BE2C (cell line): ENCODE data around the gene PLCH2.

Source experiments
- DNase-seq: peaks from one replicate; pipeline ENCODE4 v3.0.0-alpha.2; 2020
- H3K27me3 ChIP-seq: fragments of 250-450 bp; sonication (Bioruptor Pico); 2 replicates; pipeline ENCODE4 v1.5.1; 2020; ENCODE audit warnings: mild to moderate bottlenecking
- H3K36me3 ChIP-seq: fragments of 250-450 bp; sonication (Bioruptor Pico); 2 replicates; pipeline ENCODE4 v1.5.1; 2020; ENCODE audit warnings: mild to moderate bottlenecking
- H3K4me1 ChIP-seq: fragments of 250-450 bp; sonication (Bioruptor Pico); 2 replicates; pipeline ENCODE4 v1.5.1; 2020
- H3K4me3 ChIP-seq: 2 replicates; pipeline ENCODE4 v1.5.1; 2011; ENCODE audit warnings: low read depth, low read length
- H3K9me3 ChIP-seq: fragments of 250-450 bp; sonication (Bioruptor Pico); 2 replicates; pipeline ENCODE4 v1.5.1; 2020
- TF ChIP-seq, protein P1 (sequence below): IDR thresholded peaks from 2 replicates; pipeline ENCODE4 v1.5.1; 2012; ENCODE audit warnings: mild to moderate bottlenecking, low read depth, low read length

The PLCH2 gene

DNA sequence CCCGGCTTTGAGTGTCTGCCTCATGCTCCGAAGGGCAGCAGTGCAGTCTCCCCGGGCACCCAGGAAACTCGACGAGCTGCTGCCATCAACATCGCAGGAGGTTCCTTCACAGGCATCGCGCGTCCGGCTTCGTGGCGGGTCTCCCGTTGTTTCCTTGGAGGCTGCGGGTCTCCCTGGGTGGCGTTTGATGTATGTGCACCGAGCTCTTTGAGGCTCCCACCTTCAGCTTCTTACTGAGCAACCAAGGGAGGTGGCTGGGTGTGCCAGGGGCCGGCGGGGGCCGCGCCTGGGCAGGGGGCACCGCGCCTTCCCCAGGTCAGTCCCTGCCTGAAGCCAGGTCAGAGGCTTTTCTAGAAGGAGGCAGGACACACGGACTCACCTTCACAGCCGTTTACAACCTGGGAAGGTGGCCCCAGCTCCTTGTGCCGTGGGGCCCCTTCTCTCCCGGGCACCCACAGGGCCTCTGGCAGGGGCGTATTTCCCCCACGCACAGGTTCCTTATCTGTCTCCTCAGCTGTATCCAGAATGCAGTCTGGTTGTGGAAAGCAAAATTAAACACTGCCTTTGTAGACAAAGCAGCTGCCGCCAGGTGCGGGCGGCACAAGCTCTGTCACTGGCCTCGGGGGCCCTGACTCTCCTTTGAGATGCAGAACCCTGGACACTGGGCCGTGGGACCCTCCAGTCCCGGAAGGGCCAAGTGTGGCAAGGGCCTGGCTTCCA, 42.0 kb upstream of the PLCH2 start:
- Histone ChIP-seq H3K4me3 (no peak overlapping the region), H3K4me1 (no peaks in the 10 kb centered on the region), H3K36me3 (no peaks in the 10 kb centered on the region), H3K9me3 (no peaks in the 10 kb centered on the region), H3K27me3 (no peaks in the 10 kb centered on the region)
- no peak for DNase-seq
- TF ChIP-seq, protein P1, sequence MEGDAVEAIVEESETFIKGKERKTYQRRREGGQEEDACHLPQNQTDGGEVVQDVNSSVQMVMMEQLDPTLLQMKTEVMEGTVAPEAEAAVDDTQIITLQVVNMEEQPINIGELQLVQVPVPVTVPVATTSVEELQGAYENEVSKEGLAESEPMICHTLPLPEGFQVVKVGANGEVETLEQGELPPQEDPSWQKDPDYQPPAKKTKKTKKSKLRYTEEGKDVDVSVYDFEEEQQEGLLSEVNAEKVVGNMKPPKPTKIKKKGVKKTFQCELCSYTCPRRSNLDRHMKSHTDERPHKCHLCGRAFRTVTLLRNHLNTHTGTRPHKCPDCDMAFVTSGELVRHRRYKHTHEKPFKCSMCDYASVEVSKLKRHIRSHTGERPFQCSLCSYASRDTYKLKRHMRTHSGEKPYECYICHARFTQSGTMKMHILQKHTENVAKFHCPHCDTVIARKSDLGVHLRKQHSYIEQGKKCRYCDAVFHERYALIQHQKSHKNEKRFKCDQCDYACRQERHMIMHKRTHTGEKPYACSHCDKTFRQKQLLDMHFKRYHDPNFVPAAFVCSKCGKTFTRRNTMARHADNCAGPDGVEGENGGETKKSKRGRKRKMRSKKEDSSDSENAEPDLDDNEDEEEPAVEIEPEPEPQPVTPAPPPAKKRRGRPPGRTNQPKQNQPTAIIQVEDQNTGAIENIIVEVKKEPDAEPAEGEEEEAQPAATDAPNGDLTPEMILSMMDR = no peak

DNA sequence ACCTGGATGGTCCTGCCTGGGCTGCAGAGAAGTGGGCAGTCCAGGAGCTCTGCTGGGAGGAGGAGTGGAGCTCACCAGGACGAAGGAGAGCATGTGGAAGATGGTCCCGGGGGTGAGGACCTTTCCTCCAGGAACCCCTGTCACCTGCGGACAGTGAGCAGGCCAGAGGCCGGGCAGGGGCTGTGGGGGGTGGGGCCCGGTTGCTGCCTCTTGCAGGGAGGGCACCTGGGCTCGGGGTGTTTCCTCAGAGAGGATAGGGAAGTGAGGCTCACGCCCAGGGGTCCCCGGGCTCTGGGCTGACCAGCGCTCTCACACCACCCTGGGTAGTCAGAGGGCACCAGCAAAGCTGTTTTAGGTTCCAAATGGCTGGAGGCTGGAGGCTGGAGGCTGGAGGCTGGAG, 41.0 kb upstream of the PLCH2 start:
- DNase-seq = no peak

DNA sequence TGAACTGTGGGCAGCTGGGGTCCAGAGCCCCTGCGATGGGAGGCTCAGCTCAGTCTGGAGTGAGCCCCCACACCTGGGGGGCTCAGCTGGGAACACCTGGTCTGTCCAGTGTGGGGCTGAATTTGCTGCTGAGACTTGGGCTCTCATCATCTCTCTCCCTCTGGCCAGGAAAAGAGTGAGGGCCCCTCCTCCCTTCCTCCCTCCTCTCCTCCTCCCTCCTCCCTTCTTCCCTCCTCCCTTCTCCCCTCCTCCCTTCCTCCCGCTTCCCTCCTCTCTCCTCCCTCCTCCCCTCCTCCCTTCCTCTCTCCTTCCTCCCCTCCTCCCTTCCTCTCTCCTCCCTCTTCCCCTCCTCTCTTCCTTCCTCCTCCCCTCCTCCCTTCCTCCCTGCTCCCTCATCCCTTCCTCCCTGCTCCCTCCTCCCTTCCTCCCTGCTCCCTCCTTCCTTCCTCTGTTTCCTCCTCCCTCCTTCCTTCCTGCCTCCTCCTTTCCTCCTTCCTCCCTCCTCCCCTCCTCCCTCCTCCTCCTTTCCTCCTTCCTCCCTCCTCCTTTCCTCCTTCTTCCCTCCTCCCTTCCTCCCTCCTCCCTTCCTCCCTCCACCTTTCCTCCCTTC, 40.2 kb upstream of the PLCH2 start:
- no peaks in the 10 kb centered on the region for H3K9me3 ChIP-seq
- TF ChIP-seq, protein P1 = no peak

More for the DNA sequence above, 41.0 kb upstream of the PLCH2 start:
- TF ChIP-seq, protein P1 = no peak
- no peak overlapping the region for H3K4me3 ChIP-seq
- no peaks in the 10 kb centered on the region for H3K9me3 ChIP-seq
- no peaks in the 10 kb centered on the region for H3K36me3 ChIP-seq
- H3K27me3 ChIP-seq = no peaks in the 10 kb centered on the region
- H3K4me1 ChIP-seq = no peaks in the 10 kb centered on the region

DNA sequence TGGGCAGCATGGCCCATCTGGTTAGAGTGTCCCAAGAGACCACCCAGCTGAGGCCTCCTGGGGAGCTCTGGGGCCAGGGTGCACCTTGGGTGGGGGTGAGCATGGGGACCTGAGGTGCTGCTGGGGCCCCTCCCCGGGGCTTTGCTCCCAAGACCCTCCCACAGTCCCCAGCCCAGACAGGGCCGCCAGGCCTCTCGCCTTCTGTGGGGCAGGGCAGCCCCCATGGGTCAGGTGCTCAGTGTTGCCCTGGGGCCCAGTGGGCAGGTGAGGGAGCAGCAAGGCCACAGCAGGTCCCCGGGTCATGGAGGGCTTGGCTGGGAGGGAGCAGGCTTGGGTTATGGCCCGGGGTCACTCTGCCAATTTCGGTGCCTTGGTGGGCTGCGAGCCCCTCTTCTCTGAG, 39.2 kb upstream of the PLCH2 start:
- TF ChIP-seq, protein P1 = no peak
- no peaks in the 10 kb centered on the region for H3K9me3 ChIP-seq
- H3K27me3 ChIP-seq = no peaks in the 10 kb centered on the region
- H3K36me3 ChIP-seq = no peaks in the 10 kb centered on the region
- H3K4me3 ChIP-seq = no peak overlapping the region
- no peak for DNase-seq
- no peaks in the 10 kb centered on the region for H3K4me1 ChIP-seq

More for the DNA sequence above, 40.2 kb upstream of the PLCH2 start:
- Histone ChIP-seq H3K4me1 (no peaks in the 10 kb centered on the region), H3K4me3 (no peak overlapping the region), H3K36me3 (no peaks in the 10 kb centered on the region), H3K27me3 (no peaks in the 10 kb centered on the region)
- DNase-seq = no peak

DNA sequence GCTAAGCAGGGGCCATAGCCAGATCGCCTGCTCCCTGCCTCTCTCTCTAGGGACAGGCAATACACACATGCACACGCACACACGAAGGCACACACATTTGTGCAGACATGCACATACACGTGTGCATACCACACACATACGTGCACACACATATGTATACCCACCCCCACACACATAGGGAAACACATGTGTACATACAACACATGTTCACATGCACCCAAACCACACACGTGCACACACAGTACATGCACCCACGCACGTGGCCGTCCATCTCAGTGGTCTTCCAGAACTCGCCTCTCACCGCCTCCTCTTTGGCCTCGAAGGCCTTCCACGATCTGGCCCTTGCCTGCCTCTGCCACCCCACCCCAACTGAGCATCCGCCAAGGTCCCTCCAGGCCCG, 38.5 kb upstream of the PLCH2 start:
- H3K4me1 ChIP-seq = no peaks in the 10 kb centered on the region
- no peak for DNase-seq
- no peak overlapping the region for H3K4me3 ChIP-seq
- H3K36me3 ChIP-seq = no peaks in the 10 kb centered on the region
- no peaks in the 10 kb centered on the region for H3K9me3 ChIP-seq
- peaks cover under 1% of the 10 kb centered on the region; the same call in 1 of the 2 replicates for H3K27me3 ChIP-seq
- TF ChIP-seq, protein P1 = no peak

DNA sequence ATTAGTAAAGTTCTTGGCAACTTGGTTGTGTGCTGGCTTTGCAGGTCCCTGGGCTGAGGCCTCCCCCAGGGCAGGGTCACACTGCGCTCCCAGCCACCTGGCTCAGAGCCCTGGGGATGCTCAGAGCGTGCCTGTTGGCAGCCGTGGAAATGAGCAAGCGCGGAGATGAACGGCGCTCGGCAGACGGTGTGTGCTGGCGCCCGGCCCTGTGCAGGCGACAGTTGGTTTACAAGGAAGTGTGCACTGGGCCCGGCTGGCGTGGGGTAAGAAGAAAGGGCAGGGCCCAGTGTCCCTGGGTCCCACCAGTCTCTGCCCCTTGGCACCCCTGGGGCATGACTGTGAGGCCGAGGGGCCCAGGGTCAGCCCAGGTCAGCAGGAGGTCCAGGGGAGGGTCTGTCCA, 38.1 kb upstream of the PLCH2 start:
- Histone ChIP-seq H3K4me3 (no peak overlapping the region), H3K27me3 (peaks cover 5% of the 10 kb centered on the region), H3K36me3 (no peaks in the 10 kb centered on the region), H3K4me1 (no peaks in the 10 kb centered on the region), H3K9me3 (no peaks in the 10 kb centered on the region)
- TF ChIP-seq, protein P1 = no peak
- no peak for DNase-seq
